Uterus (tissue), 2 donors: ENCODE results near the gene THSD4.

ENCODE experiments used
- CTCF ChIP-seq, 4 experiments: fragments of 200-600 bp in 2 of 4; fragments of 450-650 bp in 2 of 4; sonication (generic) in 2 of 4; IDR thresholded peaks; one replicate each; pipeline ENCODE4 v1.5.1; 2016 to 2019; ENCODE audit warnings: antibody characterized with exemption in 4 of 4, mild to moderate bottlenecking in 2 of 4, moderate library complexity in 1 of 4
- POLR2A ChIP-seq, 2 donors: fragments of 450-650 bp; IDR thresholded peaks; one replicate each; pipeline ENCODE4 v1.6.1; 2016; ENCODE audit warnings: antibody characterized with exemption in 2 of 2, mild to moderate bottlenecking in 1 of 2, moderate library complexity in 1 of 2

- TF ChIP-seq CTCF (IDR thresholded peaks at IDR 0.05) (no peak), POLR2A (IDR thresholded peaks at IDR 0.05) (no peak)
Observed at GRCh38 chr15:71279757-71280141, 164.5 kb downstream of the THSD4 start.
